Gastroesophageal sphincter (tissue), 4 donors: ENCODE measurements around the gene MAP3K1. TPM values are rescaled to one million over a fixed set of nuclear protein-coding genes. Genes with fewer than 3 reads are reported as not detected.
"Not testable (repeated sequence)": the region's sequence is repeated elsewhere in the genome, so short reads cannot be mapped to it uniquely, and the experiment has no call there.

ENCODE experiments used
- ATAC-seq: fragments of 150-250 bp; one replicate; pipeline ENCODE4 v1.9.1; 2016; ENCODE audit warnings: mild to moderate bottlenecking, moderate library complexity
- H3K27ac ChIP-seq, 4 donors: fragments of 200-600 bp; sonication (generic) in 3 of 4; 1 replicate in 3 of 4; 2 replicates in 1 of 4; pipeline ENCODE4 v1.5.1; 2016 to 2019
- H3K27me3 ChIP-seq: fragments of 200-600 bp; sonication (generic); one replicate; pipeline ENCODE4 v1.5.1; 2019
- H3K36me3 ChIP-seq, 2 donors: fragments of 200-600 bp; sonication (generic); one replicate each; pipeline ENCODE4 v1.5.1; 2019; ENCODE audit warnings: control low read depth in 1 of 2
- H3K4me1 ChIP-seq, 3 donors: fragments of 200-600 bp; sonication (generic); 1 replicate in 2 of 3; 2 replicates in 1 of 3; pipeline ENCODE4 v1.5.1; 2016 to 2019; ENCODE audit warnings: control low read depth in 2 of 3
- H3K4me3 ChIP-seq, 2 donors: fragments of 200-600 bp; sonication (generic); one replicate each; pipeline ENCODE4 v1.5.1; 2019; ENCODE audit warnings: mild to moderate bottlenecking in 1 of 2, moderate library complexity in 1 of 2
- H3K9me3 ChIP-seq, 3 donors: fragments of 200-600 bp; sonication (generic); one replicate each; pipeline ENCODE4 v1.5.1; 2017 to 2019; ENCODE audit warnings: control low read depth in 2 of 3
- CTCF ChIP-seq, 4 experiments: fragments of 200-600 bp in 2 of 4; fragments of 450-650 bp in 2 of 4; sonication (generic) in 1 of 4; IDR thresholded peaks; one replicate each; pipeline ENCODE4 v1.5.1; 2017 to 2019; ENCODE audit warnings: antibody characterized with exemption in 4 of 4, mild to moderate bottlenecking in 2 of 4, moderate library complexity in 2 of 4
- EP300 ChIP-seq: sonication (generic); formaldehyde crosslinking; IDR thresholded peaks from one replicate; pipeline ENCODE4 v1.6.1; 2017; ENCODE audit warnings: antibody characterized with exemption, mild to moderate bottlenecking
- POLR2A ChIP-seq, 2 donors: fragments of 450-650 bp; IDR thresholded peaks; one replicate each; pipeline ENCODE4 v1.6.1; 2017; ENCODE audit warnings: antibody characterized with exemption in 2 of 2, mild to moderate bottlenecking in 2 of 2, moderate library complexity in 1 of 2
- POLR2AphosphoS5 ChIP-seq: sonication (generic); formaldehyde crosslinking; IDR thresholded peaks from one replicate; pipeline ENCODE4 v1.6.1; 2017; ENCODE audit warnings: antibody characterized with exemption
- WGBS, 2 donors: methylation state at CpG; one replicate each; pipeline ENCODE4 v1.1.5; 2018; ENCODE audit warnings: low coverage in 1 of 2; 5-methylcytosine and 5-hydroxymethylcytosine counted together
- total RNA-seq, 4 donors: library from RNA; depleted of rRNA; stranded (reverse); fragments of >200 nt; gene quantifications; one replicate each; pipeline ENCODE4 v1.1.0, GENCODE V29; 2016

Gene MAP3K1
- total RNA-seq = 10 to 100 TPM in 2 of 4 donors, 1 to 10 TPM in 2; 7.6 to 16.0 (median 9.7) TPM

GRCh38 chr5:56814963-56815657 is at the start of gene MAP3K1:
Gene MAP3K1, plus strand, starts transcription at chr5:56815549. Its CDS starts 25 bp downstream, at chr5:56815574.
- 0% methylated on average over 7 to 8 of the region's 87 CpGs for WGBS, 2 donors
- ATAC-seq = peak; percentile 91
- Histone ChIP-seq H3K36me3 (no peaks in the 10 kb centered on the region), H3K4me3 (peak within 1 kb of the TSS; percentile 59 to 91), H3K4me1 (peaks cover 0 to 40% (median 0%) of the 10 kb centered on the region in 3 donors), H3K27me3 (no peaks in the 10 kb centered on the region), H3K27ac (peak within 1 kb of the TSS; percentile 15 to 94 (median 94)), H3K9me3 (no peaks in the 10 kb centered on the region)
- TF ChIP-seq CTCF (IDR thresholded peaks at IDR 0.05) = peak in 1 of 4 experiments; percentile 32
- no peak for TF ChIP-seq POLR2AphosphoS5

GRCh38 chr5:56766926-56767325 is 48.4 kb upstream of the MAP3K1 start:
- WGBS, 2 donors = 89 to 94% methylated on average over 2 to 3 of the region's 3 CpGs
- no peak for ATAC-seq
- Histone ChIP-seq H3K27ac (no peak overlapping the region), H3K9me3 (no peaks in the 10 kb centered on the region), H3K4me1 (no peaks in the 10 kb centered on the region), H3K36me3 (no peaks in the 10 kb centered on the region), H3K27me3 (no peaks in the 10 kb centered on the region), H3K4me3 (no peak overlapping the region)
- TF ChIP-seq EP300 (no peak), CTCF (IDR thresholded peaks at IDR 0.05) (no peak), POLR2A (IDR thresholded peaks at IDR 0.05) (no peak)

- no peak overlapping the region for H3K4me3 ChIP-seq
- no peak for ATAC-seq
- no peaks in the 10 kb centered on the region for H3K27me3 ChIP-seq
- H3K4me1 ChIP-seq = no peaks in the 10 kb centered on the region
- WGBS, 2 donors = 91% methylated on average over 5 of the region's 5 CpGs
- no peaks in the 10 kb centered on the region for H3K36me3 ChIP-seq
- no peaks in the 10 kb centered on the region for H3K9me3 ChIP-seq
- no peak overlapping the region for H3K27ac ChIP-seq
- TF ChIP-seq POLR2A (IDR thresholded peaks at IDR 0.05) = no peak
- TF ChIP-seq POLR2AphosphoS5 = no peak
- TF ChIP-seq EP300 = no peak
- no peak for TF ChIP-seq CTCF (IDR thresholded peaks at IDR 0.05)
Measured at GRCh38 chr5:56769875-56770604, 45.3 kb upstream of the MAP3K1 start.

- no peak overlapping the region for H3K4me3 ChIP-seq
- H3K4me1 ChIP-seq = no peaks in the 10 kb centered on the region
- no peak overlapping the region for H3K27ac ChIP-seq
- H3K27me3 ChIP-seq = no peaks in the 10 kb centered on the region
- H3K9me3 ChIP-seq = no peaks in the 10 kb centered on the region
- ATAC-seq = no peak
- TF ChIP-seq EP300 = no peak
- TF ChIP-seq CTCF (IDR thresholded peaks at IDR 0.05) = no peak
- no peak for TF ChIP-seq POLR2AphosphoS5
- TF ChIP-seq POLR2A (IDR thresholded peaks at IDR 0.05) = no peak
- H3K36me3 ChIP-seq = no peaks in the 10 kb centered on the region
- 73 to 90% methylated on average over 2 to 6 of the region's 6 CpGs for WGBS, 2 donors
Measured at GRCh38 chr5:56772767-56773166, 42.6 kb upstream of the MAP3K1 start.

DNA sequence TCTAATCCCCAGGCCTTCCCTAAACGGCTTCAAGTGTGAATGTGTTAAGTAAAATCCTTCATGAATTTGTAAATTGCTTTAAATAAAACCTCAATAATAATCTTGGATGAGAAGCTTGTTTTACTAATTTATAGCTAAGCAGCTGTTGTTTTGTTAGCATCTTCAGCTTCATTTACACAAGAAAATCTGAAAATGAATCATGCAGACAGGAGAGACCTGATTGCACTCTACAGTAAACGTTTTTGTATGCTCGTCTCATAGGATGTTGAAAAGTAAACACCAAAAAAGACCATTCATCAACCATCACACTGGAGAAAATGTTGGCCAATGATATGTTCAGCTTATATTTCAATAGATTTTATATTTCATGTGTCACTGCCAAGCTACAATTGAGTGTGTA is 40.4 kb upstream of the MAP3K1 start:
- no peak for ATAC-seq
- WGBS, 2 donors = 60 to 64% methylated on average over 1 to 3 of the region's 3 CpGs
- no peaks in the 10 kb centered on the region for H3K9me3 ChIP-seq

GRCh38 chr5:56776212-56776846 is 39.0 kb upstream of the MAP3K1 start:
- not testable (repeated sequence) for H3K9me3 ChIP-seq, ATAC-seq, H3K27me3 ChIP-seq, H3K36me3 ChIP-seq, H3K4me1 ChIP-seq, H3K4me3 ChIP-seq, H3K27ac ChIP-seq
- 55 to 64% methylated on average over 2 of the region's 2 CpGs for WGBS, 2 donors

More for the DNA sequence above, 40.4 kb upstream of the MAP3K1 start:
- H3K36me3 ChIP-seq = no peaks in the 10 kb centered on the region
- no peak for TF ChIP-seq POLR2A (IDR thresholded peaks at IDR 0.05)
- TF ChIP-seq CTCF (IDR thresholded peaks at IDR 0.05) = no peak
- TF ChIP-seq POLR2AphosphoS5 = no peak
- no peak for TF ChIP-seq EP300
- H3K4me1 ChIP-seq = no peaks in the 10 kb centered on the region
- H3K27ac ChIP-seq = no peak overlapping the region
- H3K27me3 ChIP-seq = no peaks in the 10 kb centered on the region
- no peak overlapping the region for H3K4me3 ChIP-seq
